MM.1S (cell line): Measurements from ENCODE around the gene BAIAP2L2.

Experiments used
- DNase-seq: peaks from one replicate; pipeline ENCODE4 v3.0.0-alpha.2; 2015
- H2AFZ ChIP-seq: fragments of 300-600 bp; sonication (generic); 2 replicates; pipeline ENCODE4 v1.6.0; 2016; ENCODE audit warnings: antibody characterized with exemption, low read length
- H3F3A ChIP-seq: fragments of 300-600 bp; sonication (generic); 2 replicates; pipeline ENCODE4 v1.6.1; 2016; ENCODE audit warnings: mild to moderate bottlenecking, antibody characterized with exemption, low read length, moderate library complexity, mixed read lengths; ENCODE audit not compliant: insufficient read depth
- H3K27ac ChIP-seq: fragments of 300-600 bp; sonication (generic); 2 replicates; pipeline ENCODE4 v1.5.1; 2016; ENCODE audit warnings: mild to moderate bottlenecking, low read length
- H3K27me3 ChIP-seq: fragments of 300-600 bp; sonication (generic); replicated peaks from 2 replicates; pipeline ENCODE4 v1.6.0; 2016; ENCODE audit warnings: low read length; ENCODE audit not compliant: insufficient read depth
- H3K36me3 ChIP-seq: fragments of 300-600 bp; sonication (generic); replicated peaks from 2 replicates; pipeline ENCODE4 v1.6.1; 2016; ENCODE audit warnings: mild to moderate bottlenecking, low read length, mixed read lengths; ENCODE audit not compliant: insufficient read depth
- H3K4me1 ChIP-seq: fragments of 300-600 bp; sonication (generic); 2 replicates; pipeline ENCODE4 v1.6.1; 2016; ENCODE audit warnings: low read length, mixed read lengths
- H3K4me2 ChIP-seq: fragments of 300-600 bp; sonication (generic); 2 replicates; pipeline ENCODE4 v1.6.0; 2016; ENCODE audit warnings: low read depth, low read length
- H3K4me3 ChIP-seq: fragments of 300-600 bp; sonication (generic); 2 replicates; pipeline ENCODE4 v1.5.1; 2016; ENCODE audit warnings: low read length, mixed read lengths
- H3K79me2 ChIP-seq: fragments of 300-600 bp; sonication (generic); 2 replicates; pipeline ENCODE4 v1.6.1; 2016; ENCODE audit warnings: mixed run types, low read length, mixed read lengths
- H3K9ac ChIP-seq: fragments of 300-600 bp; sonication (generic); 2 replicates; pipeline ENCODE4 v1.6.1; 2016; ENCODE audit warnings: low read length, mixed read lengths
- H3K9me2 ChIP-seq: fragments of 300-600 bp; sonication (generic); replicated peaks from 2 replicates; pipeline ENCODE4 v1.6.1; 2016; ENCODE audit warnings: mild to moderate bottlenecking, low read length, mixed read lengths; ENCODE audit not compliant: insufficient read depth
- H3K9me3 ChIP-seq: fragments of 300-600 bp; sonication (generic); replicated peaks from 2 replicates; pipeline ENCODE4 v1.6.1; 2016; ENCODE audit warnings: mild to moderate bottlenecking, low read length, mixed read lengths; ENCODE audit not compliant: insufficient read depth
- H4K20me1 ChIP-seq: fragments of 300-600 bp; sonication (generic); 2 replicates; pipeline ENCODE4 v1.6.1; 2016; ENCODE audit warnings: mild to moderate bottlenecking, low read length, moderate library complexity, mixed read lengths; ENCODE audit not compliant: insufficient read depth
- CTCF ChIP-seq: fragments of 300-600 bp; sonication (generic); IDR thresholded peaks from 2 replicates; pipeline ENCODE4 v1.5.1; 2016; ENCODE audit warnings: antibody characterized with exemption, low read length, mixed read lengths
- EZH2 ChIP-seq: fragments of 300-600 bp; sonication (generic); optimal IDR thresholded peaks from 2 replicates; pipeline ENCODE3; 2017; ENCODE audit warnings: low read depth, mild to moderate bottlenecking, antibody characterized with exemption, low read length, mixed read lengths
- EZH2phosphoT487 ChIP-seq: fragments of 300-600 bp; sonication (generic); IDR thresholded peaks from 2 replicates; pipeline ENCODE4 v1.6.1; 2018; ENCODE audit warnings: antibody characterized with exemption, low read length

Gene BAIAP2L2

GRCh38 chr22:38108561-38109319 lies 1.7 kb downstream of the BAIAP2L2 start:
- TF ChIP-seq EZH2: no peak
- DNase-seq: no peak
- no peaks in the 10 kb centered on the region for H3K9me3 ChIP-seq
- H3K79me2 ChIP-seq: no peaks in the 10 kb centered on the region
- peaks cover 8% of the 10 kb centered on the region for H3F3A ChIP-seq
- H3K9me2 ChIP-seq: no peaks in the 10 kb centered on the region
- H3K4me2 ChIP-seq: no peak overlapping the region
- peaks cover 7% of the 10 kb centered on the region for H3K4me1 ChIP-seq
- no peaks in the 10 kb centered on the region for H3K36me3 ChIP-seq
- H4K20me1 ChIP-seq: no peaks in the 10 kb centered on the region
- no peak overlapping the region for H2AFZ ChIP-seq
- H3K27me3 ChIP-seq: no peaks in the 10 kb centered on the region
- no peak overlapping the region for H3K9ac ChIP-seq
- no peak overlapping the region for H3K27ac ChIP-seq
- H3K4me3 ChIP-seq: no peak overlapping the region

GRCh38 chr22:38107692-38108515 lies 2.6 kb downstream of the BAIAP2L2 start:
- H3K79me2 ChIP-seq: no peaks in the 10 kb centered on the region
- no peak for DNase-seq
- H2AFZ ChIP-seq: no peak overlapping the region
- H3K4me2 ChIP-seq: no peak overlapping the region
- H3K27ac ChIP-seq: no peak overlapping the region
- peaks cover 7% of the 10 kb centered on the region for H3K4me1 ChIP-seq
- no peak for TF ChIP-seq CTCF
- no peak for TF ChIP-seq EZH2
- TF ChIP-seq EZH2phosphoT487: no peak
- no peaks in the 10 kb centered on the region for H3K36me3 ChIP-seq
- no peaks in the 10 kb centered on the region for H3K27me3 ChIP-seq
- H3K9me2 ChIP-seq: no peaks in the 10 kb centered on the region
- H3K9ac ChIP-seq: no peak overlapping the region
- peaks cover 8% of the 10 kb centered on the region for H3F3A ChIP-seq
- no peaks in the 10 kb centered on the region for H4K20me1 ChIP-seq
- no peaks in the 10 kb centered on the region for H3K9me3 ChIP-seq
- no peak overlapping the region for H3K4me3 ChIP-seq

GRCh38 chr22:38106814-38107578 lies 3.5 kb downstream of the BAIAP2L2 start:
- H3K27ac ChIP-seq: no peak overlapping the region
- no peak for DNase-seq
- peaks cover 8% of the 10 kb centered on the region for H3F3A ChIP-seq
- no peaks in the 10 kb centered on the region for H3K36me3 ChIP-seq
- no peaks in the 10 kb centered on the region for H4K20me1 ChIP-seq
- no peak overlapping the region for H3K9ac ChIP-seq
- H3K4me3 ChIP-seq: no peak overlapping the region
- no peaks in the 10 kb centered on the region for H3K79me2 ChIP-seq
- H3K4me1 ChIP-seq: peaks cover 7% of the 10 kb centered on the region
- H3K27me3 ChIP-seq: no peaks in the 10 kb centered on the region
- H3K9me3 ChIP-seq: no peaks in the 10 kb centered on the region
- no peaks in the 10 kb centered on the region for H3K9me2 ChIP-seq
- H3K4me2 ChIP-seq: no peak overlapping the region
- TF ChIP-seq EZH2 (no peak), CTCF (no peak), EZH2phosphoT487 (no peak)
- H2AFZ ChIP-seq: no peak overlapping the region
